GM21447 (cell line): ENCODE data around the gene PKHD1.
"Not testable (repeated sequence)": the region's sequence is repeated elsewhere in the genome, so short reads cannot be mapped to it uniquely, and the experiment has no call there.

ENCODE experiments used
- ATAC-seq: cut with Tn5 transposase; IDR thresholded peaks from one replicate; pipeline ENCODE4 v1.9.1; 2021; ENCODE audit not compliant: unreplicated experiment

PKHD1 gene

DNA sequence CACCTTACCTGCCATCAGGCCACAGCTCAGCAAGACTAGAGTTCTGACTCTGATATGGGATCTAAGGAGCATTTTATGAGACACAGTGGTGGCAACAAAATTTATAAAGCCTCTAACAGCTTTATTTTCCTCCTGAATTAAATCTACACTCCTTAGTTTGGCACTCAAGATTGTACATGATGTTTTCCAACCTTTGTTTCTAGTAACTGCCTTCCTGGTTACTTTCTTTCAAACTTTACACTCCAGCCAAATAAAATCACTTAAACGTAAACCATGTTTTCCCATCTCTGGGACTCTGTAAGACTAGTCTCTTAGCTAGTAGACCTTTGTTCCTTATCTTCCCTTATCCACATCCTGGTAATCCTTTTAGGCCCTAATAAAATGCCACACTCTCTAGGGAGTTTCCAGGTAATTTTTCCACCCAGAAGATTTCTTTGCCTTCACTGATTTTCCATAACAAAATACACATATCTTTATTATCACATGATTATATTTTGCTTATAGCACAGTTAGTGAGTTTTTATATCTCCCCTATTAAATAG is 92.1 kb downstream of the PKHD1 start:
- no peak for ATAC-seq

DNA sequence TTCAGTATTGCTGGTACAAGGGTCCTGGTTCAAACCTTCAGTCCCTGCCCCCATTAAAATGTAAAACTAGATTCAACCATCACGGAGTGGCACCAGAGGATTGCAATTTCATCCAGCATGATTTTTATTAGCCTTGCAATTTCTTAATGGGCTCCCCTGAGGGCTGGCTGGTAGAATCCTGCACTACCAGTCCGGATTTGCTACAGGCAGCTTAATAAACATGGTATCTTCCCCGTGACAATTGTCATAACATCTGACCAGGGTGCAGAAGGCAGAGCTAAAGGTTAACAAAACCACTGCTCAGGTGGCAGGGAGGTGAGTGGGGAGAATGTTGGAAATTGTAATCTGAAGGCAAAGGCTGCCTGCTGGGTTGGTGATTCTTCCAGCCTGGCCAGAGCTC is 94.5 kb downstream of the PKHD1 start:
- no peak for ATAC-seq

DNA sequence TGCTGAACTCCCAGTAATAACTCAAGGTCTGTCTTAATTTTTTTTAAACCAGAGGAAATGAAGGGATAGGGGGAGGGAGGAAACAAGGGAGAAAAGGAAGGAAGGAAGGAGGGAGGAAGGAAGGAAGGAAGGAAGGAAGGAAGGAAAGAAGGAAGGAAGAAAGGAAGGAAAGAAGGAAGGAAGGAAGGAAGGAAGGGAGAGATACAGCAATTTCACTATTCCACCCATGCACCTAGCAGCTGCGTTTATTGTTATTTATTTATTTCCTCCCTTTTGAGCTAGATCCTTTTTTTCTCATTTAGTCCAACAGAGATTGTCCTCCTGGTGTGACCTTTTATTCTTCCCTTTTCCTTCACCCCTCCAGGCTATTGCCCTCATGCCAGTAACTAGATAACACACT is 97.6 kb downstream of the PKHD1 start:
- ATAC-seq = no peak

DNA sequence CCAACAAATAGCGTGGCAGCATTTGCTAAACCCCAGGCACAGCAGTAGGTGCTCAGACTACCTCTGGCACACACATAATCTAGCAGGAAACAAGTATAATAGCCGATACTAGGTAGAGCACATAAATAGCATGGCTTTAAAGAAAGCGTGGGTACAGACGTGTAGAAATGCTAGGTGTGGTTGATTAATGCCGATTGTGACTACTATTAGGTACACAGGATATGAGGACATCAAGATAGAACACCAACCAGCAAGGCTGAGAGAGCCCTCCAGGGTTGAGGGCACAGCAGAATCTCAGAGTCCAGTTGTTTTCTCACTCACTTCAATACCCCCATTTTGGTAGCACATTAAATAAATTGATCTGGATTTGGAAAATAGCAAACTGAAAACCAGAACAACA is 100.5 kb downstream of the PKHD1 start:
- ATAC-seq = no peak

DNA sequence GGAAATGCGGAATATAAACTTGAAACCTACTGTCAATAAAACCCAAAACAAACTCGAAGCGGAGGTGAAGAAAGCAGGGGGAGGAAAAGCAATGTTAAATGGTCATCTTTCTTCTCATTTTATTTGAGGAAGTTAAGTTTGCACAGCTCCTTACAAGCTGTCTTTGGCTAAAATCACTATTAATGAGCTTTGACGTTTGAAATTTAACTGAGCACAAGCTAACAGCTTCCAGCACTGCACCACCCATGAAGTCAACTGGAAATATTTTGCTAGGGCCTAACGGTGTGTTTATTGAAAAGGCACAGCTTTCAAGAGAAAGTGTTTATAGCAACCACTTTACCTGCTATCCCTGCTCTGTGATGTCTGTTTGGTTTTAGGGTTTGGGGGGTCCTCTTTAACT is 103.8 kb downstream of the PKHD1 start:
- ATAC-seq = no peak

DNA sequence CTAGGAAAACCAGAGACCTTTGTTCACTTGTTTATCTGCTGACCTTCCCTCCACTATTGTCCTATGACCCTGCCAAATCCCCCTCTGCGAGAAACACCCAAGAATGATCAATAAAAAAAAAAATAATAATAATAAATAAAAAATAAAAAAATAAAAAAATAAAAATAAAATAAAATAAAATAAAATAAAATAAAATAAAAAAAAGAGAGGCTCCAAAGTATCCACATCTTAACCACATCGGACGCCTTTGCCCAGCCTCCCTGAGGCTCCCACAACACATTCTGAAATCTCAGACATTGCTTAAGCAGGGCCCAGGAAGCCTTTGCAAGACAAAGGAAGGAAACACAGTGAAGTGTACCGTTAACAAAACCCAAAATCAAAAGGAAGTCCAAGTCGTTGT is 104.7 kb downstream of the PKHD1 start:
- ATAC-seq = not testable (repeated sequence)

DNA sequence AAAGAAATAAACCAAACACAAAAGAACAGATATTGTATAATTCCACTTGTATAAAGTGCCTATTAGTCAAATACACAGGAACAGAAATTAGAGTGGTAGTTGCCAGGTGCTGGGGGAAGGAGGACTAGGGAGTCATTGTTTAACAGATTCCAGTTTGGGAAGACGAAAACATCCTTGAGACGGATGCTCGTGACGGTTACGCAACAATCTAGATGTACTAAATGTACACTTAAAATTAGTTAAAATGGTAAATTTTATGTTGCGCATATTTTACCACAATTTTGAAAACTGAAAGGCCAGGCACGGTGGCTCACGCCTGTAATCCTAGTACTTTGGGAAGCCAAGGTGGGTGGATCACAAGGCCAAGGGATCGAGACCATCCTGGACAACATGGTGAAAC is 111.0 kb downstream of the PKHD1 start:
- ATAC-seq = no peak

DNA sequence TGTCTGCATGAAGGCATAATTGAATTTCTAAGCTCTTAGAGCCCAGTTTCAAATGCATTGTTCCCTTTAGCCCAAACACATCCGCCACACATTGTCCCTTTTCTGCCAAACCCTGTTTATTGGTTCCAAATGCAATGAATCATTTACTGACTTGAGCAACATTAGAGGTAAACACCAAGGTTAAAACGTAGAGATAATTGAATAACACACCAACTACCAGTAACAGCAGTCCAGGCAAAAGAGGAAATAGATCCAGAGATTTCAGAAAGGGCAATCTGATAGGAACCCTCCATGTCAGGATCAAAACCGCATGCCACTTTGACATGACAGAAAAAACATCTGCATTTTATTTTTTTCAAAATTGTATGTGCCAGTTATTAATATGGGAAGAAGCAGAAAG is 114.8 kb downstream of the PKHD1 start:
- no peak for ATAC-seq

DNA sequence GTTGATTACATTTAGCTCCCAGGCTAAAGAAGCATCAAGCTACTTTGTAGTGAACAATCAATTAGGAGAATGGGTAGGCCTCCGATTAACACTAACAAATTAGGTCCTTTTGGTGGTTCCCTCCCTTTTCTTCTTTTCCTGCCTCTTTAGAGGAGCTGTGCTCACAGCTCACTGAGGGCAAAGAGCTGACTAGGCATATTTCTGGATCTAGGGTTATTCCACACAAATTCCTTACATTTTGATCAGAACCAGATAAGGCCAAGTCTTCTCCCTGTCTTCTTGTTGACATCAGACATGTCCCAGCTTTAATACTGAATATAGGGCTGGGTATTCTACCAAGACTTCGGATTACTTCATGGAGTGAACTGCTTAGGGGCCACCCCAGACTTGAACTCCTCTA is 119.1 kb downstream of the PKHD1 start:
- ATAC-seq = no peak

DNA sequence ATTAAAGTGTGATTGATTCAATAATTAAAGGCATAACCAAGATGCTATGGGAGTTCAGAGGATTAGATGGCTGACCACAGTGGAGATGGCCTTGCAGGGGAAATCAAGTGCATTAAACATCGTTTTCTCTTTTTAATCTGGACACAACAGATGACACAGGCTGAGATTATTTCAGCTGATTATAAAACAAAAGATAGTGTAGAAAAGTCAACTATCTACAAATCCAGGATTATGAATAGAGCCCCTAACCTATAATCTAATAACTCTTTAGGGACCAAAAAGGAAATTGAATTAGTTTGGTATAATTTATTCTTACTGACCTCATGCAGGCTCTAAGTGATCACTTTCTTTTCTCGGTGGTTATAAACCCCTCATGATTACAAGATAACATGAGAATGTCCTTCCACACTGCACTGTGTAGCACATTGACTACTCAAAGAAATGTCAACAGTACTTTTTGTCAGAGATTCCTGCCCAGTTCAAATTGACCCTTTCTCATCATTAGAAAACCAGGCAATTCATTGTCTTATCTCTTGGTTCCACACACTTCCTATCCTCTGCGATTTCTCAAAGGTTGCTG is 122.1 kb downstream of the PKHD1 start:
- ATAC-seq = no peak

DNA sequence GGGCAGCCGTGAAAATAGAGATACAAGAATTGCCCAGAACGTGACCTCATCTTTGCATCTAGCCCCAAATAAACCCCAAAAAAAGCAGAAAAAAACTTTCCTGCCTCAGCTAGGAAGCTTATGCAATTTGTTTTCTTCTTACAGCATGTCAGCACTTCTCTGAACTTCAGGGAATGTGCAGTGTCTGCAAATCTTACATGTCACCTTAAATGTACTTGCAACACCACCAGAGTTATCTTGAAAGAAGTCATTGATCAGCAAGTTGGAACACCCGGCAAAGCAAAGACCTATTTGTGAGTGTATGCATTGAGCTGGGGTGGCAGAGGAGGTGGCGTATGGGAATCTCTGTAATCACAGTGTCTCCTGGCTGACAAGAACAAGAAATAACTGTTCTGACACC is 123.4 kb downstream of the PKHD1 start:
- ATAC-seq = no peak

DNA sequence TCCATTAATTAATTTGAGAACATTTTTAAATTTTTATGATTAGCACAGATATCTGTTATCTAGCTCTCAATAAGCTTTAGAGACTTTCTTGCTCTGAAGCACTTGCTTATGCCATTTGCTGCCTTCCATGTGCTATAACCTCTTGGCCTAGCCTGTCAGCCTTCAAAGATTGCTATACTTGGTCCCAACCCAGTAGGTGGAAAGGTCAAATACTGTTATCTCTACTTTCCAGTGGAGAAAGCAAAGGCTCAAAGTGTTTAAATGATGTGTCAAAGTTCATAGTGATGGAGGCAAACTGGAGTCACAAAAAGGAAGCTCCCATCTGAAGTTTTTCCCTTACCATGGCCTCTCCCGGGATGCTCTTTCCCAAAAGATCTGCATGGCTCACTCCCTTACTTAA is 125.1 kb downstream of the PKHD1 start:
- ATAC-seq = no peak

DNA sequence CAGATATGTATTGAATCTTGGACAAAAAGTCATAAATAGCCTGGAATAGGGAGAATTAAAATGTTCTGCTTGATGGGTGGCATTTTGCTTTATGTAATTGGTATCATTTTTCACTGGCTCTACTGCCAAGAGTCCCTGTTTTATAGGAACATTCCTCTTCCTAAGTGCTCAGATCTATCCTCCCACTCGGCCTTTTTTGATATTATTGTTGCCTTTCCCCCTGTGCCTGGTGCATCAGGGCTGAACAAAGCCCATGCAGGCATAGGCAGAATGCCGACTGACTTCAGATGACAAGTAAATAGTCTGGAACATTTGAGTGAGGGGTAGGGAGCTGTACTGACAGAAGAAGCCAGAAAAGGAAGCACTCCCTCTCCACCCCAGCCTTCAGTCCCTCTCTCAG is 127.0 kb downstream of the PKHD1 start:
- ATAC-seq = no peak

DNA sequence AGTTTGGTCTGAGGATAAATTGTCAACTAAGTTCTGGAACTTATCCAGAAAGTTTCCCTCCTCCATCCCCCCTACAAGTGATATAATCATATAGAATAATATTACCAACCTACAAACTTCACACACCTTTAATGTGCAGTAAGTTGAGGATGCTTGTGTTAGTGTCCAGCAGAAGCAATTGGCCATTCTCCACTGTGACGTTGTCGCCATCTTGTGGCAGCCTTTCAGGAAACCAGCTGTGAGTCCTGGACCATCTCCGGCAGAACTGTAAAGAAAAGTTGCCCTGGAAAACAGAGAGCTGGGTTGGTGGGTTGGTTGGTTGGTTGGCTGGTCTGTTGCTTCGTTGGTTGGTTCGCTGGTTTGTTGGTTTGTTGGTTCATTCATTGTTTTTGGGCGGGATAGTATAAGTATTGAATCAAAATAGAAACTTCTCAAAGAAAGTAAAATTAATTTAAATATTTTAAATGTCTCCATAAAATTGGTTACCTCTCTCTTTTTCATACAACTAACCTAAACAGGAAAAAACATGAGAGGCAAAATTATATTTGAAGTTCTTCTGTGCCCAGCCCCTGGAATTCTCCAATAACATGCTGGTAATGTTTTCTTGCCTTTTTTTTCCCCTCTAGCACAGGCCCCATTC is 127.5 kb downstream of the PKHD1 start:
- peak; percentile 80 for ATAC-seq

DNA sequence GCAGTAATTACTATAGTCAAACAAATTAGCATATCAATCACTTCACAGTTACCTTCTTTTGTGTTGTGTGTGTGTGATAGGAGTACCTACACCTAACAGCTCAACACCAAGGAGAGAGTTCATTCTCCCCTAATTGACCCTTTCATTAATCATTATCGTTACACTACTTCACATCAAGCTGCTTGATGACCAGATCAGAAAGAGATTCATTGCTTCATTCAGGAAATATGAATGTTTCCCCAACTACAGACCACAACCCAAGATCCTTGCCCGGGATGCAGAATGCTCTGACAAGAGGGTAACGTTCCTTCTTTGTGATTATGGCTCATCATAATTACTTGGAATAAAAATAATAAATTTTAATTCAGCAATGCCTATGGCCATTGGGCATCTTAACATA is 132.7 kb downstream of the PKHD1 start:
- ATAC-seq = no peak

DNA sequence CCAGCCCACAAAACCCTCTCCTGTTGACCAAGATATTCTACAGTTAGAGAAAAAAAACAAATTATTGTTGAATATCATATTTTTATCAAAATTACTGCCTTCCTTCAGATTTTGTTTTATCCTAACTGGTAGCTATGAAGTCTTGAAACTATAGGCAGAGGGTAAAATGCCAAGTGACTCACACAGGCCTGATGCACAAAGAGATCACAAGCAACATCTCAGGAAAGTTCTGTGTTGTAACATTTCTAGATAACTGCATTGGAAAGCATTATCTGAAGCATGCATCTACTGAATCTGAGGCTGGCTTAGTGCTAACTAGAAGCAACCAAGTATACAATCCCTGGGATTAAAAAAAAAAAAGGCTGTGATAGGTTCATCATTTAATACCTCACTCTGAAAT is 134.2 kb downstream of the PKHD1 start:
- ATAC-seq = no peak

DNA sequence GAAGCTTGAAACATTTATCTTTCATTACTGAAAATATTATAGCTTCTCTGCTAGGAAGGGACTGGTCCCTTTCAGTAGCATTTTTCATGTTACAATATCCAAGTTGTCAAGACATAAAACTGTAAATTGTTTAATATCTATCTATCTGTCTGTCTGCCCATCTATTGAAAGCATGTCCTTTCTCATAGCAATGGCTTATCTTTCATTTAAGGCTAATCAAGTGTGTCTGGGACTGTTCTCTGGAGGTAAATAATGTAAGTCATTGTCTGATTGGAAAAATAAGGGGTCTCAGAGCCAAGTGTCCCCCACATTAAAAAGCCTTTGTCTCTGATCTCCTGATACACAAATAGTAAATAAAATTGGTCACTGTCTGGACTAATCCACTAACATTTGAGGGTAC is 135.5 kb downstream of the PKHD1 start:
- no peak for ATAC-seq

DNA sequence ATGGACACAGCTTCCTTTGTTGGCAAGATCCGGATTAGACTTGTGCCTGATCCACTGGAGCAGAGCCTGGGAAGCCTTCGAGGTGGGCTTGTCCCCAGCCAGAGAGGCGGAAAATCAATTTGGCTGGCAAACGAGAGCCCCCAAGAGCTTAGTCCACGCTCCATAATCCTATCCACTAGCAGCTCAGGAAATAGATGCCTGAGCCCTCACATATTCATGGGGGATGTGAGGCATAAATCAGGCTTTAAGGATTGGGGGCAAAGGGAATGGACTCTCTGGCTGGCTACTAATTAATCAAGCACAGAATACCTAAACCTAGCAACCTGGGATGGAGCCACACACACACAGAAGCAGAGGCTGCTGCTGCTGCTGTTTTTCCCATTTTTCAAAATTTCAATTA is 137.9 kb downstream of the PKHD1 start:
- ATAC-seq = no peak

DNA sequence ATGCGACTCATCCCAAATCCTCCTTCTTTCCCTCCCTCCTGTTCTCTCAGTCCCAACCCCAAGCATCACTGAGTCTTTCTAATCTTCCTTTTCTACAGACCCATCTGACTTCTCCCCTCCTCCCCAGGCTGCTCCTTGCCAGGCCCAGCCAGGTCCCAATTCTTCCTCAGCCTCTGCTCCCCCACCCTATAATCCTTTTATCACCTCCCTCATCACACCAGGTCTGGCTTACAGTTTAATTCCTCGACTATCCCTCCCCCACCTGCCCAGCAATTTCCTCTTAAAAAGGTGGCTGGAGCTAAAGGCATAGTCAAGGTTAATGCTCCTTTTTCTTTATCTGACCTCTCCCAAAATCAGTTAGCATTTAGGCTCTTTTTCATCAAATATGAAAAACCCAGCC is 147.7 kb downstream of the PKHD1 start:
- ATAC-seq = not testable (repeated sequence)

DNA sequence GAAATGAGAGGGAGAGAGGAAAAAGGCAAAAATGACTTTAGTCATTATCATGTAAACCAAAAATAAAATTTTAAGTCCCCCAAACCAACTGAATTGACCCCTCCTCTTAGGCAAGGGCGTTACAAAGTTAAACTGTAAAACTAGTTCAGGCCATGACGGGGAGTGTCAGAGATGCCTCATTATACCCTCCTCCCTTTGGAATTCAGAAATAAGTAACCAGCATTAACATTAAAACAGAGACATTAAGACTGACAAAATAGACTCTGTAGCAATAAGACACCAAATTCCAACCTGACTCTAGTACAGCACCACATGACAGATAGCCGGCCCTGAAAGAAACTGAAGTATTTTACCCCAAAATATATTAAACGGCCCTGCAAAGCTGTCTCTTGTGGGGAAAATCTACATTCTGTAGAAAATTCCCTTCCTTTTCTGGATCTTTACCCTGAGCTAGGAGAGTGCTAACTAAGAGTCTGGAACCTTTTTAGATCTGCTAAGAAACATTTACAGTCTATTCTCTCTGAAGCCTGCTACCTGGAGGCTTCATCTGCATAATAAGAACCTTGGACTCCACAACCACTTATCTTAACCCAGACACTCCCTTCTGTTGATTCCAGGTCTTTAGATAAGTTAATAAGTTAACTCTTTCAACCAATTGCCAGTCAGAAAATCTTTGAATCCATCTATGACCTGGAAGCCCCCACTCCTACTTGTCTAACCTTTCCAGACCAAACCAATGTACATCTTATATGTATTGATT is 150.7 kb downstream of the PKHD1 start:
- ATAC-seq = no peak

DNA sequence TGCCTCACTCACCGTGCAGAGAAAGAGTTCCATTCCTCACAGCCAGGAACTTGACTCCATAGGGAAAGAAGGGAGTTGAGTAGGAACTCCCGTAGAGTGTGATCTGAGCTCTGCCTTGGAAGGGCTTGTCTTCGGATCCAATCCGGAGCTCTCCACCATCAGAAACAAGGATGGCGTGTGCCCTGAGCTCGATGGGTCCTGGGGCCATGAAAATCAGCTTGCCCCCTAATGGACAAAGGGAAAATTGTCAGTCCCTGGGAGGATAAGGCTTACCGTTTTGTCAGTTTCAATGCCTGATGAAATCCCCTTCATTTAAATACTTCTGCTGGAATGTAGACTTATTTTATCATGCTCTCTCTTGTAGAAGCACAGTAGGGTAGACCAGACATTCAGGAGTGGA is 153.3 kb downstream of the PKHD1 start:
- no peak for ATAC-seq

DNA sequence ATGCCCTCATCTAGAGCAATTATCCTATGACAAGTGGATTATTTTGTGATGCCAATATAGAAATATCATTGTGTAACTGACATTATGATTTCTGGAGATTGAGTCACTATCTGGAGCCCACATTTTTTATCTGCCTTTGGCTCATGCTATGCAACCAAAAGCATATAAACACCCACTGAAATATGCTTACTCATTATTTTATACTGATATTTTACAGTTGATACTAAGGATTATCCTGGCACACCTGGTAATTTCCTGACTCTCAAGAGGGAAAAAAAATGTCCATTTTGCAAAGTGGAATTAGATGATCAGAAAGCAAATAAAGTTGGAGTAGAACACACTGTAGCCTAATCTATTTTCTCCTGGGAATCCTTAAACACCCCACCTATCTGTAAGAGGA is 154.5 kb downstream of the PKHD1 start:
- no peak for ATAC-seq
